IMR-90 (cell line): ENCODE measurements around the gene IL5RA. TPM values are rescaled to one million over a fixed set of nuclear protein-coding genes. Genes with fewer than 3 reads are reported as not detected.

Experiments used
- ATAC-seq: fragments of 200-7000 bp; cut with Tn5 transposase; 2 replicates; pipeline ENCODE4 v1.9.1; 2020; ENCODE audit warnings: low read depth, mild to moderate bottlenecking, moderate library complexity
- BruUV-seq: library from RNA; stranded (reverse); fragments of 400-500 nt; replicated peaks from 2 replicates; lab custom pipeline; 2021; lab: Mats Ljungman, UMichigan
- CTCF ChIA-PET: fragments of 300-600 bp; formaldehyde crosslinking; extraction: SDS; loops from one replicate; lab custom pipeline; 2021; ENCODE audit warnings: antibody characterized with exemption; lab: Yijun Ruan, JAX
- POLR2A ChIA-PET: fragments of 300-600 bp; sonication (Branson Sonifier 250); formaldehyde crosslinking; loops from one replicate; lab custom pipeline; 2022; ENCODE audit warnings: antibody characterized with exemption; ENCODE audit not compliant: unreplicated experiment; lab: Charles Lee
- DNase-seq: peaks from one replicate; pipeline ENCODE4 v3.0.0; 2013
- H2AFZ ChIP-seq: replicated peaks from 2 replicates; pipeline ENCODE3; 2013; ENCODE audit warnings: low read length, mild to moderate bottlenecking; ENCODE audit not compliant: poor library complexity
- H2AK5ac ChIP-seq: 2 replicates; pipeline ENCODE4 v1.6.1; 2013; ENCODE audit warnings: low read depth, low read length, inconsistent platforms
- H2AK9ac ChIP-seq: replicated peaks from 2 replicates; pipeline ENCODE3; 2013; ENCODE audit warnings: mild to moderate bottlenecking, low read depth, low read length, moderate library complexity; ENCODE audit not compliant: poor library complexity
- H2BK120ac ChIP-seq: 2 replicates; pipeline ENCODE4 v1.6.1; 2013; ENCODE audit warnings: low read depth, low read length, inconsistent platforms
- H2BK15ac ChIP-seq: 3 replicates; pipeline ENCODE4 v1.6.1; 2013; ENCODE audit warnings: low read depth, low read length, inconsistent platforms
- H2BK20ac ChIP-seq: 2 replicates; pipeline ENCODE4 v1.6.1; 2013; ENCODE audit warnings: low read depth, mild to moderate bottlenecking, inconsistent platforms, low read length, moderate library complexity
- H2BK5ac ChIP-seq: 2 replicates; pipeline ENCODE4 v1.6.1; 2013; ENCODE audit warnings: mild to moderate bottlenecking, low read depth, low read length, inconsistent platforms; ENCODE audit not compliant: poor library complexity, severe bottlenecking
- H3K14ac ChIP-seq: replicated peaks from 2 replicates; pipeline ENCODE4 v1.6.1; 2013; ENCODE audit warnings: low read depth, low read length, inconsistent platforms
- H3K18ac ChIP-seq: 2 replicates; pipeline ENCODE4 v1.6.1; 2013; ENCODE audit warnings: low read depth, low read length, control low read depth
- H3K23ac ChIP-seq: 2 replicates; pipeline ENCODE4 v1.6.1; 2013; ENCODE audit warnings: low read depth, low read length, inconsistent platforms
- H3K27ac ChIP-seq: 2 replicates; pipeline ENCODE4 v1.5.1; 2013; ENCODE audit warnings: mild to moderate bottlenecking, control low read depth, low read length; ENCODE audit not compliant: insufficient read depth
- H3K27me3 ChIP-seq: 2 replicates; pipeline ENCODE4 v1.6.1; 2013; ENCODE audit warnings: low read length; ENCODE audit not compliant: control insufficient read depth, insufficient read depth
- H3K36me3 ChIP-seq: 2 replicates; pipeline ENCODE4 v1.6.1; 2013; ENCODE audit warnings: low read length, mixed read lengths; ENCODE audit not compliant: control insufficient read depth, insufficient read depth
- H3K4ac ChIP-seq: 2 replicates; pipeline ENCODE4 v1.6.1; 2013; ENCODE audit warnings: low read depth, low read length, inconsistent platforms
- H3K4me1 ChIP-seq: 2 replicates; pipeline ENCODE4 v1.6.1; 2013; ENCODE audit warnings: low read length, mixed read lengths; ENCODE audit not compliant: control insufficient read depth, insufficient read depth
- H3K4me2 ChIP-seq: 2 replicates; pipeline ENCODE4 v1.6.1; 2013; ENCODE audit warnings: low read depth, mild to moderate bottlenecking, control low read depth, low read length, moderate library complexity
- H3K4me3 ChIP-seq: 2 replicates; pipeline ENCODE4 v1.5.1; 2013; ENCODE audit warnings: low read depth, mild to moderate bottlenecking, control low read depth, low read length, moderate library complexity; ENCODE audit not compliant: insufficient read depth
- H3K56ac ChIP-seq: 2 replicates; pipeline ENCODE4 v1.6.1; 2013; ENCODE audit warnings: low read length, inconsistent platforms; ENCODE audit not compliant: insufficient read depth; ENCODE audit errors: extremely low read depth
- H3K79me1 ChIP-seq, 2 experiments: 2 replicates each; pipeline ENCODE4 v1.6.1; 2013; ENCODE audit warnings: low read length in 2 of 2, inconsistent platforms in 1 of 2, low read depth in 1 of 2
- H3K9ac ChIP-seq: 2 replicates; pipeline ENCODE4 v1.6.1; 2013; ENCODE audit warnings: low read depth, low read length, control low read depth
- H3K9me1 ChIP-seq: 2 replicates; pipeline ENCODE4 v1.6.1; 2013; ENCODE audit warnings: low read length, inconsistent platforms; ENCODE audit not compliant: insufficient read depth
- H3K9me3 ChIP-seq: 2 replicates; pipeline ENCODE4 v1.6.1; 2013; ENCODE audit warnings: low read length; ENCODE audit not compliant: control insufficient read depth, insufficient read depth
- H4K20me1 ChIP-seq: 2 replicates; pipeline ENCODE4 v1.6.1; 2013; ENCODE audit warnings: low read length, inconsistent platforms; ENCODE audit not compliant: insufficient read depth
- H4K5ac ChIP-seq: 2 replicates; pipeline ENCODE4 v1.6.1; 2013; ENCODE audit warnings: mild to moderate bottlenecking, low read depth, low read length, control low read depth
- H4K8ac ChIP-seq, 2 experiments: 2 replicates each; pipeline ENCODE4 v1.6.1; 2013; ENCODE audit warnings: low read depth in 2 of 2, low read length in 2 of 2, control low read depth in 1 of 2, inconsistent platforms in 1 of 2
- H4K91ac ChIP-seq: 2 replicates; pipeline ENCODE4 v1.6.1; 2013; ENCODE audit warnings: low read depth, low read length, inconsistent platforms; ENCODE audit not compliant: insufficient read depth
- BHLHE40 ChIP-seq: fragments of 150-350 bp; IDR thresholded peaks from 2 replicates; pipeline ENCODE4 v1.6.1; 2016; ENCODE audit warnings: mild to moderate bottlenecking, low read depth, low read length
- CEBPB ChIP-seq: IDR thresholded peaks from 2 replicates; pipeline ENCODE4 v1.6.1; 2012; ENCODE audit warnings: low read depth, low read length, improper control_type of control experiment
- CHD1 ChIP-seq: IDR thresholded peaks from 2 replicates; pipeline ENCODE4 v1.6.1; 2012; ENCODE audit warnings: low read depth, low read length, improper control_type of control experiment
- ELK1 ChIP-seq: fragments of 150-350 bp; IDR thresholded peaks from 2 replicates; pipeline ENCODE4 v1.6.1; 2016; ENCODE audit warnings: low read depth, mild to moderate bottlenecking, low read length, moderate library complexity, borderline replicate concordance
- FOS ChIP-seq: fragments of 150-350 bp; IDR thresholded peaks from 2 replicates; pipeline ENCODE4 v1.6.1; 2016; ENCODE audit warnings: low read depth, low read length
- MAFK ChIP-seq: IDR thresholded peaks from 2 replicates; pipeline ENCODE4 v1.6.1; 2012; ENCODE audit warnings: low read depth, low read length, improper control_type of control experiment
- MAZ ChIP-seq: IDR thresholded peaks from 2 replicates; pipeline ENCODE4 v1.6.1; 2012; ENCODE audit warnings: low read depth, mild to moderate bottlenecking, low read length, improper control_type of control experiment, moderate library complexity, borderline replicate concordance
- MXI1 ChIP-seq: IDR thresholded peaks from 2 replicates; pipeline ENCODE4 v1.6.1; 2012; ENCODE audit warnings: low read depth, mild to moderate bottlenecking, low read length, moderate library complexity, borderline replicate concordance
- POLR2A ChIP-seq: IDR thresholded peaks from 2 replicates; pipeline ENCODE4 v1.6.1; 2012; ENCODE audit warnings: mild to moderate bottlenecking, low read depth, low read length
- RAD21 ChIP-seq: IDR thresholded peaks from 2 replicates; pipeline ENCODE4 v1.6.1; 2012; ENCODE audit warnings: low read length, improper control_type of control experiment
- RCOR1 ChIP-seq: IDR thresholded peaks from 2 replicates; pipeline ENCODE4 v1.6.1; 2012; ENCODE audit warnings: mild to moderate bottlenecking, low read length, improper control_type of control experiment; ENCODE audit not compliant: insufficient replicate concordance
- RFX5 ChIP-seq: IDR thresholded peaks from 2 replicates; pipeline ENCODE4 v1.8.0; 2012; ENCODE audit warnings: low read depth, mild to moderate bottlenecking, low read length, moderate library complexity
- SMC3 ChIP-seq: fragments of 150-350 bp; IDR thresholded peaks from 2 replicates; pipeline ENCODE4 v1.6.1; 2016; ENCODE audit warnings: low read depth, mild to moderate bottlenecking, antibody characterized with exemption, low read length, moderate library complexity
- USF2 ChIP-seq: fragments of 150-350 bp; IDR thresholded peaks from 2 replicates; pipeline ENCODE4 v1.6.1; 2017; ENCODE audit warnings: mild to moderate bottlenecking, antibody characterized with exemption, low read length, low read depth
- WGBS, 2 experiments: methylation state at CpG; one replicate each; pipeline versions ENCODE4 v1.1.5 to v1.1.7; 2013; ENCODE audit warnings: missing lambda C conversion rate in 2 of 2; ENCODE audit not compliant: insufficient read length in 1 of 2; ENCODE audit errors: extremely low coverage in 2 of 2; 5-methylcytosine and 5-hydroxymethylcytosine counted together
- dilution Hi-C: fragments of 300-500 bp; cut with HindIII; formaldehyde crosslinking; loops from one replicate; pipeline ENCODE4 v1.14.3; 2018; ENCODE audit warnings: low sequenced_read_pairs; ENCODE audit not compliant: unreplicated experiment
- in situ Hi-C: fragments of 300-500 bp; cut with MboI; formaldehyde crosslinking; loops from 3 replicates; pipeline ENCODE4 v1.14.3; 2019; ENCODE audit warnings: low sequenced_read_pairs, inconsistent platforms, mixed read lengths
- intact Hi-C: fragments of 100-400 bp; cut with micrococcal nuclease; formaldehyde crosslinking; loops from 2 replicates; pipeline ENCODE4 v1.10.0; 2022
- polyA plus RNA-seq, 3 experiments: library from polyadenylated mRNA; depleted of rRNA; stranded (reverse); fragments of >200 nt; gene quantifications; 2 replicates each; pipeline ENCODE4 v1.2.3, GENCODE V29; 2012; ENCODE audit warnings: low replicate concordance in 1 of 3
- total RNA-seq: library from RNA; depleted of rRNA; stranded (reverse); fragments of >200 nt; gene quantifications from 2 replicates; pipeline ENCODE4 v1.2.3, GENCODE V29; 2012

The IL5RA gene
- total and polyA plus RNA-seq, 2 of the 4 experiments (the other 2 are of a cell fraction): not detected

GRCh38 chr3:3126477-3127431, 16.6 kb upstream of the IL5RA start, which contains the start of gene TRNT1 (continued):
- peak; percentile 65; the same call in 1 of the 2 replicates for TF ChIP-seq MXI1

- peak overlapping the region; percentile 99 for H4K5ac ChIP-seq
- peak overlapping the region; percentile 100 for H3K9ac ChIP-seq
- BruUV-seq: no TSS peak
- no peaks in the 10 kb centered on the region; the same call in 1 of the 2 replicates for H3K9me1 ChIP-seq
- peak overlapping the region; percentile 84 for H3K14ac ChIP-seq
- peak overlapping the region; percentile 70 for H2AK9ac ChIP-seq
- H2AK5ac ChIP-seq: no peak overlapping the region
- peak overlapping the region; percentile 91 for H3K4me2 ChIP-seq
- H2BK20ac ChIP-seq: no peak overlapping the region
- dilution Hi-C loops: no loop called here
- peak overlapping the region; percentile 86 to 100 for H4K8ac ChIP-seq
- peak overlapping the region; percentile 99 for H3K27ac ChIP-seq
- intact Hi-C loops: loop anchor here (1.0 kb wide), 1 partner anchor 95 kb away; no protein-coding TSS in a partner anchor
- H3K56ac ChIP-seq: peak overlapping the region; percentile 85; the same call in 1 of the 2 replicates
- peaks cover 10 to 19% of the 10 kb centered on the region in 2 experiments for H3K79me1 ChIP-seq
- peak overlapping the region; percentile 82 for H2BK5ac ChIP-seq
- H2BK15ac ChIP-seq: no peak overlapping the region
- ChIA-PET CTCF (no interaction called here), POLR2A (no interaction called here)
- H3K27me3 ChIP-seq: no peaks in the 10 kb centered on the region
- H3K4me3 ChIP-seq: peak overlapping the region; percentile 99
- DNase-seq (no peak), ATAC-seq (no peak)
- 98% methylated on average over 13 of the region's 24 CpGs; no CpG with 5 or more reads in 1 of the 2 experiments for WGBS, 2 experiments
- peaks cover 10% of the 10 kb centered on the region for H3K36me3 ChIP-seq
- no peak overlapping the region for H2BK120ac ChIP-seq
- H4K91ac ChIP-seq: peak overlapping the region; percentile 85; the same call in 1 of the 2 replicates
- peak overlapping the region; percentile 92 for H2AFZ ChIP-seq
- peaks cover 5% of the 10 kb centered on the region for H3K4me1 ChIP-seq
- peak overlapping the region; percentile 73 for H3K4ac ChIP-seq
- no peaks in the 10 kb centered on the region; the same call in 1 of the 2 replicates for H4K20me1 ChIP-seq
- no peak overlapping the region; the same call in 1 of the 2 replicates for H3K23ac ChIP-seq
- peak overlapping the region; percentile 94 for H3K18ac ChIP-seq
- no peaks in the 10 kb centered on the region for H3K9me3 ChIP-seq
- in situ Hi-C loops: no loop called here
- TF ChIP-seq BHLHE40: no peak
- no peak for TF ChIP-seq SMC3
- TF ChIP-seq CHD1: no peak
- no peak for TF ChIP-seq RFX5
- TF ChIP-seq MXI1: no peak
- TF ChIP-seq RAD21: no peak
- no peak for TF ChIP-seq POLR2A
- no peak for TF ChIP-seq CEBPB
- no peak for TF ChIP-seq RCOR1
- no peak for TF ChIP-seq MAFK
- no peak for TF ChIP-seq MAZ
- TF ChIP-seq FOS: no peak
- no peak for TF ChIP-seq USF2
- no peak for TF ChIP-seq ELK1
Measured at GRCh38 chr3:3125977-3126376, 15.8 kb upstream of the IL5RA start.
